ENCODE results near the gene SPA17.

The SPA17 gene

GRCh38 chr11:124727474-124727873 is 53.8 kb downstream of the SPA17 start:
- no peak for DNase-seq

- no peak for DNase-seq
Measured at GRCh38 chr11:124728134-124728533, 54.4 kb downstream of the SPA17 start.

GRCh38 chr11:124729571-124729970 is 55.9 kb downstream of the SPA17 start:
- no peak for DNase-seq

- peak; percentile 72 for DNase-seq
Measured at GRCh38 chr11:124732230-124732629, 58.5 kb downstream of the SPA17 start.

GRCh38 chr11:124736736-124737135 is 63.0 kb downstream of the SPA17 start:
- DNase-seq = peak; percentile 67

GRCh38 chr11:124737638-124738305 is 64.1 kb downstream of the SPA17 start:
- no peak for DNase-seq

- no peak for DNase-seq
Measured at GRCh38 chr11:124738713-124739478, 65.2 kb downstream of the SPA17 start.

- peak; percentile 97 for DNase-seq
Measured at GRCh38 chr11:124739479-124740276, 66.0 kb downstream of the SPA17 start, which contains the start of gene NRGN. Gene NRGN (plus strand): TSS chr11:124739942. CDS start chr11:124740085, 143 bp downstream.

- peak; percentile 71 for DNase-seq
Measured at GRCh38 chr11:124740277-124740882, 66.7 kb downstream of the SPA17 start.

- DNase-seq = no peak
Measured at GRCh38 chr11:124742555-124742954, 68.9 kb downstream of the SPA17 start.

GRCh38 chr11:124743050-124743449 is 69.3 kb downstream of the SPA17 start:
- no peak for DNase-seq

GRCh38 chr11:124745270-124745834 is 71.6 kb downstream of the SPA17 start:
- no peak for DNase-seq

GRCh38 chr11:124745835-124746620 is 72.3 kb downstream of the SPA17 start:
- DNase-seq = peak; percentile 46

- DNase-seq = peak; percentile 87
Measured at GRCh38 chr11:124746621-124747243, 73.0 kb downstream of the SPA17 start.

All from hematopoietic multipotent progenitor cell treated with erythropoietin and hydrocortisone succinate and interleukin-3 and kit ligand, for 4 days (in vitro differentiated cells).